ENCODE results near the gene RABGGTA.

Gene RABGGTA

DNA sequence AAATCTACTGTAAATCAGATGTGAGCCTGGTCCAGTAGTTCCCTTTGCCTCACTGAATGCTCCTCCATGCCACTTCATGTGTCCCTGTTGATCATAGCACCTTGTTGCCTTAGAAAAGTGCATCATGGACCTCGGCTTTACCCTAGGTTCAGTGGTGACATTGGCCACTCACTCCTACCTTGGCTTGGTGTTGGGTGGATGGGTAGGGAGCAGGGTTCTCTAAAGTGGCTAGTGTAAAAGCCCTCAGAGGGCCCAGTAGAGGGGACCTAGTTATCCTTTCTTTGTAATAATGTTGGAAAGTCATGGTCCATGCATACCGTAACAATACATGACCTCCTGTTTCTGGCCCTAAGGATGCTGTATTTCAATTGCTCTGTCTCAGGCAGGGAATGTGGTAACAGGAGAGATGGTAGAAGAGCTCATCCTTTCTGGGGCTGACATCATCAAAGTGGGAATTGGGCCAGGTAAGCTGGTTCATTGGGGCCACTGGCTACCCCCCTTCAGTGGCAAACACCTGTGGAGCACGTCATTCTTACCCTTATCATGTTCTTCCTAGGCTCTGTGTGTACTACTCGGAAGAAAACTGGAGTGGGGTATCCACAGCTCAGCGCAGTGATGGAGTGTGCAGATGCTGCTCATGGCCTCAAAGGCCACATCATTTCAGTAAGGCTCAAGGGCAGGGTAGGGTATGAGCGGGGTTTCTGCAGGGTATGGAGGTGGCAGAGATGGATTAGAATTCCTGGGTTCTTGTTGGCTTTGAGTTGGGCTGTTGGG lies 34.5 kb downstream of the RABGGTA start:
- Histone ChIP-seq H3K36me3 (replicated peaks; ENCODE audit: low read depth, low read length) (peaks cover 48% of the 10 kb centered on the region), H3K4me1 (ENCODE audit: low read length) (peaks cover 12% of the 10 kb centered on the region), H4K20me1 (ENCODE audit: insufficient read depth, low read length) (peaks cover 3% of the 10 kb centered on the region; the same call in 1 of the 2 replicates), H3K4me3 (ENCODE audit: low read length) (no peak overlapping the region), H3K9me3 (ENCODE audit: insufficient read depth, low read length) (no peaks in the 10 kb centered on the region), H3K9ac (ENCODE audit: low read length) (no peak overlapping the region), H3K79me2 (ENCODE audit: low read length) (peaks cover 12% of the 10 kb centered on the region), H3K27me3 (ENCODE audit: low read depth, low read length) (no peaks in the 10 kb centered on the region), H2AFZ (ENCODE audit: low read depth, low read length) (no peak overlapping the region), H3K4me2 (ENCODE audit: low read length) (no peak overlapping the region), H3K27ac (ENCODE audit: low read length) (no peak overlapping the region)
- TF ChIP-seq EZH2phosphoT487 (IDR thresholded peaks at IDR 0.05; ENCODE audit: low read depth), result no peak
- TF ChIP-seq, protein P1, sequence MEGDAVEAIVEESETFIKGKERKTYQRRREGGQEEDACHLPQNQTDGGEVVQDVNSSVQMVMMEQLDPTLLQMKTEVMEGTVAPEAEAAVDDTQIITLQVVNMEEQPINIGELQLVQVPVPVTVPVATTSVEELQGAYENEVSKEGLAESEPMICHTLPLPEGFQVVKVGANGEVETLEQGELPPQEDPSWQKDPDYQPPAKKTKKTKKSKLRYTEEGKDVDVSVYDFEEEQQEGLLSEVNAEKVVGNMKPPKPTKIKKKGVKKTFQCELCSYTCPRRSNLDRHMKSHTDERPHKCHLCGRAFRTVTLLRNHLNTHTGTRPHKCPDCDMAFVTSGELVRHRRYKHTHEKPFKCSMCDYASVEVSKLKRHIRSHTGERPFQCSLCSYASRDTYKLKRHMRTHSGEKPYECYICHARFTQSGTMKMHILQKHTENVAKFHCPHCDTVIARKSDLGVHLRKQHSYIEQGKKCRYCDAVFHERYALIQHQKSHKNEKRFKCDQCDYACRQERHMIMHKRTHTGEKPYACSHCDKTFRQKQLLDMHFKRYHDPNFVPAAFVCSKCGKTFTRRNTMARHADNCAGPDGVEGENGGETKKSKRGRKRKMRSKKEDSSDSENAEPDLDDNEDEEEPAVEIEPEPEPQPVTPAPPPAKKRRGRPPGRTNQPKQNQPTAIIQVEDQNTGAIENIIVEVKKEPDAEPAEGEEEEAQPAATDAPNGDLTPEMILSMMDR (IDR thresholded peaks at IDR 0.05; ENCODE audit: low read depth, low read length), result no peak

GRCh38 chr14:24235804-24236688 lies 35.4 kb downstream of the RABGGTA start:
- H3K27me3 ChIP-seq (ENCODE audit: low read depth, low read length), result no peaks in the 10 kb centered on the region
- H3K4me1 ChIP-seq (ENCODE audit: low read length), result peaks cover 10% of the 10 kb centered on the region
- no peaks in the 10 kb centered on the region for H4K20me1 ChIP-seq (ENCODE audit: insufficient read depth, low read length)
- peaks cover 46% of the 10 kb centered on the region for H3K36me3 ChIP-seq (replicated peaks; ENCODE audit: low read depth, low read length)
- no peak overlapping the region for H3K4me2 ChIP-seq (ENCODE audit: low read length)
- no peak overlapping the region for H2AFZ ChIP-seq (ENCODE audit: low read depth, low read length)
- TF ChIP-seq, protein P1 (IDR thresholded peaks at IDR 0.05; ENCODE audit: low read depth, low read length), result no peak
- no peak for TF ChIP-seq EZH2phosphoT487 (IDR thresholded peaks at IDR 0.05; ENCODE audit: low read depth)
- H3K9ac ChIP-seq (ENCODE audit: low read length), result no peak overlapping the region
- H3K79me2 ChIP-seq (ENCODE audit: low read length), result peaks cover 20% of the 10 kb centered on the region
- no peak overlapping the region for H3K4me3 ChIP-seq (ENCODE audit: low read length)
- no peaks in the 10 kb centered on the region for H3K9me3 ChIP-seq (ENCODE audit: insufficient read depth, low read length)
- H3K27ac ChIP-seq (ENCODE audit: low read length), result no peak overlapping the region

DNA sequence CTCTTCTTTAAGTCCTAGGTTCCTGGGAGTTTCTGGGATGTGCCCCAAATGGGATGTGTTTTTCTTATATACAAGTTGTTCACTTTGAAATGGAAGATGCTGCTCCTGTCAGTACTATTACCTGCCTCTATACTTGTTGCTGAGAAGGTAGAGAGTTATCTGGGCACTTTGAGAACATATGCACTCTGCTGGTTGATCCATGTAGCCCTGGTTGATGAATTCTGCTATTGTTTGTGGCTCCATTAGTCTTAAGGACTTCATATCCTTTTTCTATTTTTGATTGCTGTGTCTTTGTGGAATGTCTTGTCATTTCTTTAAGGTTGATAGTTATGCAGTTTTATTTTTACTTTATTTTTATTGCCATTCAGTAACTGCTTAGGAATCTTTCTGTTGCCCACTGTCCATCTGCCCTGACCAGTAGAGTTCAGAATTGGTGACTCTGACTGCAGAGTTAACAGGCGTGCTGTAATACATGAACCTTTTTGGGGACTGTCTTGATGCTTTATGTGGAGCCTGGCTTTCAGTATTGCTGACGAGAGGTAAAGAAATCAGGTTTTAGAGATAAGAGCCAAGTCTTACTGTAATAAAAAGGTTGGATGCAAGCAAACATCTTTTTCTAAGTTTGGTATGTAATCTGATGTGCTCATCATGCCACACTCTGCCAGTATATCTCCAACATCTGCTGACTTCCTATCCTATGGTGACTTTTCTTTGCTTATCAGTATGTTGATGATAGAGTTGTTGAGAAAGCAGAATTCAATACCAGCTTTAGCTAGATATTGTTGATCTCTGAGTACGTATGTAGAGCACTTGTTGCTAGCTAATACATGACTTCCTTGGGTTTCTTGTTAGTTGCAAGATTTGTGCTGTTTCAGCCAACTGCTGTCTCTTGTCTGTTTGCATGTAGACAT lies 37.0 kb downstream of the RABGGTA start:
- peaks cover 30% of the 10 kb centered on the region for H3K36me3 ChIP-seq (replicated peaks; ENCODE audit: low read depth, low read length)
- no peak overlapping the region for H3K27ac ChIP-seq (ENCODE audit: low read length)
- H3K9me3 ChIP-seq (ENCODE audit: insufficient read depth, low read length), result no peaks in the 10 kb centered on the region
- H3K4me2 ChIP-seq (ENCODE audit: low read length), result no peak overlapping the region
- no peaks in the 10 kb centered on the region for H3K27me3 ChIP-seq (ENCODE audit: low read depth, low read length)
- no peaks in the 10 kb centered on the region for H4K20me1 ChIP-seq (ENCODE audit: insufficient read depth, low read length)
- peaks cover 13% of the 10 kb centered on the region for H3K4me1 ChIP-seq (ENCODE audit: low read length)
- no peak overlapping the region for H3K9ac ChIP-seq (ENCODE audit: low read length)
- H2AFZ ChIP-seq (ENCODE audit: low read depth, low read length), result no peak overlapping the region
- TF ChIP-seq, protein P1 (IDR thresholded peaks at IDR 0.05; ENCODE audit: low read depth, low read length), result no peak
- no peak for TF ChIP-seq EZH2phosphoT487 (IDR thresholded peaks at IDR 0.05; ENCODE audit: low read depth)
- no peak overlapping the region for H3K4me3 ChIP-seq (ENCODE audit: low read length)
- peaks cover 33% of the 10 kb centered on the region for H3K79me2 ChIP-seq (ENCODE audit: low read length)
